ENCODE data around the gene VWA8.

The VWA8 gene

DNA sequence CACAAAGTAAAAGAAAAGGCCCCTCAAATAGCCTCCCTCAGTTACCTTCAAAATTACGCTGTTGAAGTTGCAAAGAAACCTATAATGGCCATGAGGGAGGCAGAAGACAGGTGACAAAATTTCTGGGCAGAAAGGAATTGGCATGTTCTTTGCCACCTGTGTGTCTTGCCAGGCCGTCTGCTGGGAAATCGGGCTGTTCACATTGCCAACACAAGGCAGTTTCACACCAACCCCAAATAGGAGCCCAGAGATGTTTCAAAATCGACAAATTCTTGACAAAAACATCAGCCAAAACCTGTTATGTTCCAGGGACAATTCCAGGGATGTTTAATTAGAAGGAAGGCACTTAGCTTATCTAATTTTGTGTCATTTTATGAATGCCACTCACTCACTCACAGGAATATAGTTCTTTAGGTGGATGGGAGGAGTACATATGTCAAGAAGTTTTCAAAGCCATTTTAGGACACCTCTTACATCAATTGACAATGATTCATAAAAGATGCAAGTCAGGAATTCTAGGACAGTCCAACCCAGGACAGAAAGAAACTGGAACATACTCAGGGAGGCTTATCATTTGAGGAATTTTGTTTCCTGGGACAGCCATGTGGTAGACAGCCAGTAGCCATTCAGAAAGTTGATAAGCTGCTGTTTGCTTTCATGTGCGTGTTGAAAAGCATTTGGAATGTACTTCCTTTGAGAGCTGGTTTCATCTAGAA lies 339.0 kb downstream of the VWA8 start:
- TF ChIP-seq GATA2 (IDR thresholded peaks at IDR 0.05; ENCODE audit: low read depth, low read length) (no peak), GATA3 (IDR thresholded peaks at IDR 0.05; ENCODE audit: low read depth, low read length) (no peak)

GRCh38 chr13:41616151-41616550 lies 344.8 kb downstream of the VWA8 start:
- TF ChIP-seq GATA3 (IDR thresholded peaks at IDR 0.05; ENCODE audit: low read depth, low read length) (no peak), GATA2 (IDR thresholded peaks at IDR 0.05; ENCODE audit: low read depth, low read length) (no peak)

GRCh38 chr13:41615528-41615855 lies 345.4 kb downstream of the VWA8 start:
- no peak for TF ChIP-seq GATA3 (IDR thresholded peaks at IDR 0.05; ENCODE audit: low read depth, low read length)
- TF ChIP-seq GATA2 (IDR thresholded peaks at IDR 0.05; ENCODE audit: low read depth, low read length): no peak

- TF ChIP-seq GATA3 (IDR thresholded peaks at IDR 0.05; ENCODE audit: low read depth, low read length) (no peak), GATA2 (IDR thresholded peaks at IDR 0.05; ENCODE audit: low read depth, low read length) (0 out of 2 replicates have a peak, but pooled peaks have one; percentile 19)
Measured at GRCh38 chr13:41614671-41615527, 346.0 kb downstream of the VWA8 start.

GRCh38 chr13:41613984-41614661 lies 346.8 kb downstream of the VWA8 start:
- TF ChIP-seq GATA2 (IDR thresholded peaks at IDR 0.05; ENCODE audit: low read depth, low read length): no peak
- TF ChIP-seq GATA3 (IDR thresholded peaks at IDR 0.05; ENCODE audit: low read depth, low read length): no peak

DNA sequence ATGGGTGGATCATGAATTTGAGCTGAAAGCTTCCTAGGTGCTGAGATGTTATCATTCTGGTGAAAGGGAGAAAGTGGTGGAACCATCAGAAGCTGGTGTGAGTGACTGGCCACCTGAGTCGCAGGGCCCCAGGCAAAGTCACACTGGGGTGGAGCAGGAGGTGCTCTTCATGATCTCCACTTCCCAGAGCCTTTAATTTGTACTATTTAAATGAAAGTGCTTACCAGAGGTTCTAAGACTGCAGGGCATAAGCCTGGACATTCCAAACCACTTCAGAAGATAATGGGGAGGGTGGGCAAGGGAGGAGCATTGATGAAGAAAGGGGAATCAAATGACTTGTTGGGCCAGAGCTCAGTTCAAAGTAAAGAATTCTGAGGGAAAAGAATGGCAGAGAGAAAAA lies 347.4 kb downstream of the VWA8 start:
- TF ChIP-seq GATA2 (IDR thresholded peaks at IDR 0.05; ENCODE audit: low read depth, low read length) (no peak), GATA3 (IDR thresholded peaks at IDR 0.05; ENCODE audit: low read depth, low read length) (no peak)

DNA sequence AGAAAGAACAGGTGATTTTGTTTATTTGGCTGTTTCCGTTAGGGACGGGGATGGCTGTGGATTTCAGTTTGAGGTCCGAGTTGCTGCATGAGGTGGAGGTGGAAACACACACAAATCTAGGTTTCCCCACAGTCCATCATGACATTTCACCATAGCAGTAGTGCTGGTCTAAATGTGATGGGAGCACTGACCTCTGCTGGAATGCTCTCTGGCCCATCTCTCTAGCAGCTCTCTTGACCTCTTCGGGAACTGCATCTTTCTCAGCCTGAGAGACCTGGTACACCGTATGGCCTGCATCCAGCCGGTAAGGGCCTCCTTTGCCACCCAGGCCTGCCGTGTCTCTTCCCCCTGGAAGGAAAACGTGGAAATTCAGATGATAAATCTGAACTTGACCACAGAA lies 349.5 kb downstream of the VWA8 start:
- no peak for TF ChIP-seq GATA2 (IDR thresholded peaks at IDR 0.05; ENCODE audit: low read depth, low read length)
- no peak for TF ChIP-seq GATA3 (IDR thresholded peaks at IDR 0.05; ENCODE audit: low read depth, low read length)

DNA sequence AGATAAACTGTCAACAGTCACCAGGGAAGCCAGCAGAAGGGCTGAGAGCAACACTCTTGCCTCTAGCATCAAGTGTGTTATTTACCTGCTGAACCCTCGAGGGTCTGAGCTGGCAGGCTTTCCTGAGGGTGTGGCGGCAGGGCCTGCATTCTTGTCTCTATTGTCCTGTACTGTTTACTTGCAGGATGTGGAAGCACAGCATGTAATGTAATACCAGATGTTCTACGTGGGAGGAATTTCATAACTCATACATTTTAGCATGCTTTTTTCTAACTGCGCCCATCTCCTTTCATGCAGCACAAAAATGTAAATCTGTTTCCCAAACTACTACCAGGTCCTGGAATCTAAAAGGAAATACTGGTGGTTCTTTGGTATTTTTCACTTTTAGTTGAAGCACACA lies 350.5 kb downstream of the VWA8 start:
- TF ChIP-seq GATA2 (IDR thresholded peaks at IDR 0.05; ENCODE audit: low read depth, low read length): no peak
- TF ChIP-seq GATA3 (IDR thresholded peaks at IDR 0.05; ENCODE audit: low read depth, low read length): no peak

DNA sequence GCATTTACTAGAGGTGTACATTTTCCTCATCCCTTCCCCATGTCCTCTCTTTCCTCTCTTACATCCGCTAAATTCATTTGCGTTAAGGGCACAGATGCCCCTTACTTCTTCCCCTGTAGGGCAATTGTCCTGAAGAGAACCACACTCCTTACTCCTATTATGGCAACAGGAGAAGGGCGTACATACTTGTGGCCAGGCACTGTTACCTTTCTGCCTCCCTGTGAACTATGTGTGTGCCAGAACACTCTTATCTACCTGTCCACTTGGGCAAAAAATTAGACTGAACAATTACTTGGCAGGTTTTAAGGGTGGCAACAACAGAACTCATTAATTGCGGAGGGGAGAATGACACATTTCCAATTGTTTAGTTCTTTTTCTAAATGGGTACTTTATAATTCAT lies 351.1 kb downstream of the VWA8 start:
- TF ChIP-seq GATA3 (IDR thresholded peaks at IDR 0.05; ENCODE audit: low read depth, low read length) (no peak), GATA2 (IDR thresholded peaks at IDR 0.05; ENCODE audit: low read depth, low read length) (no peak)

DNA sequence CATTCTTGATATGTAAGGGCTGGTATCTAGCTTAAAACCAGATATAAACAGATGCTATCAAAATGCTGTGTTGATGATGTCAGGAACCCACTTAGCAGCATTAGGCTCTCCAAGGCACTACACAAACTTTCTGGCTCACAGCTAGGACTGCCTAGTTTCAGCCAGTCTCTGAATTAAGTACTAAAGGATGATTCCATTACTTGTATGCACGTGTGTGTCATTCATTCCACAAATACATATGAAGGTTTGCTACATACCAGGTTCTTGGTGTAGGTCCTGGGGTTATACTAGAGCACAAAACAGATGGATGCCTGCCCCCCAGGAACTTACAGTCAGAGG lies 352.1 kb downstream of the VWA8 start:
- TF ChIP-seq GATA2 (IDR thresholded peaks at IDR 0.05; ENCODE audit: low read depth, low read length): peak; percentile 40; the same call in 1 of the 2 replicates
- TF ChIP-seq GATA3 (IDR thresholded peaks at IDR 0.05; ENCODE audit: low read depth, low read length): peak; percentile 76

DNA sequence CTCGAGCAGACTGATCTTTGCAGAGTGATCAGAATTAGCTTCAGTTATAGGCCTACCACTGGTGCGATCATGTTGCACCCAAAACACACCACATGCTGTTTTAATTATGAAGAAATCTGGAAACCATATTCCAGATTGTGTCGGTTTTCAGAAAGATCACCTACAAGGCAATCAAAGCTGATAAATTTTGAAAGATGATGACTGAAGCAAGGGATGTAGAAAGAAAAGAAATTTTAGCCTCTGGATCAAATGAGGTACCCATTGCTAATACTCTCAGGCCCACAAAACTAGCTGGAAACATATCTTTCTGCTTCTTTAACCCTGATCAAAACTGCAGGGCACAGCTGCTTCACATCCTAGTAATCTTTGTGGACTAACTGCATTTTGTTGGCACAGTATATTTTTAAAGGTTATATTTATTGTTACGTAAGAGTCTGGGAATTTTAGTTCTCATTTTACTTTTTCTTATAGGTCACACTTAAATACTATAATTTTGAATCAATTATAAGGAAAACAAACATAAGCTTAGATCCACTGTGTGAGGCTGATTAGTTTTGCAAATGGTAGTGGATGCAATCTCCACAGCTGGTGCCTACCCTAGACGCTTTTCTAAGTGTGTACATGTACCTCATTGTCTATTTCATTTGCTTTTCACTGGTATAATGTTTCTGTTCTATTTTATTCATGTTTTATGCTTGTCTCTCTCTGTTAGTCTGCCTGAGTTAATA lies 352.6 kb downstream of the VWA8 start:
- no peak for TF ChIP-seq GATA2 (IDR thresholded peaks at IDR 0.05; ENCODE audit: low read depth, low read length)
- TF ChIP-seq GATA3 (IDR thresholded peaks at IDR 0.05; ENCODE audit: low read depth, low read length): no peak; the same call in 1 of the 2 replicates

GRCh38 chr13:41606646-41607045 lies 354.3 kb downstream of the VWA8 start:
- TF ChIP-seq GATA2 (IDR thresholded peaks at IDR 0.05; ENCODE audit: low read depth, low read length) (no peak), GATA3 (IDR thresholded peaks at IDR 0.05; ENCODE audit: low read depth, low read length) (no peak)

- TF ChIP-seq GATA3 (IDR thresholded peaks at IDR 0.05; ENCODE audit: low read depth, low read length): no peak
- no peak for TF ChIP-seq GATA2 (IDR thresholded peaks at IDR 0.05; ENCODE audit: low read depth, low read length)
Measured at GRCh38 chr13:41605319-41606285, 355.3 kb downstream of the VWA8 start.
